Fibroblast of lung (primary cell): Measurements from ENCODE around the gene OR51A7.

Experiments
- CTCF ChIP-seq, 2 donors: IDR thresholded peaks in 1 of 2; conservative IDR thresholded peaks in 1 of 2; 1 replicate in 1 of 2; 2 replicates in 1 of 2; pipeline ENCODE4 v1.5.1; 2011 to 2012; ENCODE audit warnings: low read length in 2 of 2, control low read depth in 1 of 2, inconsistent platforms in 1 of 2, low read depth in 1 of 2, mild to moderate bottlenecking in 1 of 2
- EZH2 ChIP-seq: IDR thresholded peaks from 2 replicates; pipeline ENCODE4 v1.5.1; 2012; ENCODE audit warnings: low read length, control low read depth, mild to moderate bottlenecking; ENCODE audit errors: missing control alignments

- TF ChIP-seq CTCF (conservative IDR thresholded peaks at IDR 0.05 in 1 of 2, IDR thresholded peaks at IDR 0.05 in 1 of 2; ENCODE audit: low read depth in 1 of 2, low read length in 2 of 2), result no peak
- TF ChIP-seq EZH2, result no peak
These were observed 21.6 kb upstream of the OR51A7 start, which contains the start of gene OR51T1 for GRCh38 chr11:4881860-4882500.
